HG03280 (cell line): ENCODE measurements around the gene TBC1D14.

Experiments used
- ATAC-seq: cut with Tn5 transposase; IDR thresholded peaks from one replicate; pipeline ENCODE4 v1.9.1; 2021; ENCODE audit warnings: mild to moderate bottlenecking, moderate library complexity; ENCODE audit not compliant: unreplicated experiment

TBC1D14 gene, protein sequence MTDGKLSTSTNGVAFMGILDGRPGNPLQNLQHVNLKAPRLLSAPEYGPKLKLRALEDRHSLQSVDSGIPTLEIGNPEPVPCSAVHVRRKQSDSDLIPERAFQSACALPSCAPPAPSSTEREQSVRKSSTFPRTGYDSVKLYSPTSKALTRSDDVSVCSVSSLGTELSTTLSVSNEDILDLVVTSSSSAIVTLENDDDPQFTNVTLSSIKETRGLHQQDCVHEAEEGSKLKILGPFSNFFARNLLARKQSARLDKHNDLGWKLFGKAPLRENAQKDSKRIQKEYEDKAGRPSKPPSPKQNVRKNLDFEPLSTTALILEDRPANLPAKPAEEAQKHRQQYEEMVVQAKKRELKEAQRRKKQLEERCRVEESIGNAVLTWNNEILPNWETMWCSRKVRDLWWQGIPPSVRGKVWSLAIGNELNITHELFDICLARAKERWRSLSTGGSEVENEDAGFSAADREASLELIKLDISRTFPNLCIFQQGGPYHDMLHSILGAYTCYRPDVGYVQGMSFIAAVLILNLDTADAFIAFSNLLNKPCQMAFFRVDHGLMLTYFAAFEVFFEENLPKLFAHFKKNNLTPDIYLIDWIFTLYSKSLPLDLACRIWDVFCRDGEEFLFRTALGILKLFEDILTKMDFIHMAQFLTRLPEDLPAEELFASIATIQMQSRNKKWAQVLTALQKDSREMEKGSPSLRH

DNA sequence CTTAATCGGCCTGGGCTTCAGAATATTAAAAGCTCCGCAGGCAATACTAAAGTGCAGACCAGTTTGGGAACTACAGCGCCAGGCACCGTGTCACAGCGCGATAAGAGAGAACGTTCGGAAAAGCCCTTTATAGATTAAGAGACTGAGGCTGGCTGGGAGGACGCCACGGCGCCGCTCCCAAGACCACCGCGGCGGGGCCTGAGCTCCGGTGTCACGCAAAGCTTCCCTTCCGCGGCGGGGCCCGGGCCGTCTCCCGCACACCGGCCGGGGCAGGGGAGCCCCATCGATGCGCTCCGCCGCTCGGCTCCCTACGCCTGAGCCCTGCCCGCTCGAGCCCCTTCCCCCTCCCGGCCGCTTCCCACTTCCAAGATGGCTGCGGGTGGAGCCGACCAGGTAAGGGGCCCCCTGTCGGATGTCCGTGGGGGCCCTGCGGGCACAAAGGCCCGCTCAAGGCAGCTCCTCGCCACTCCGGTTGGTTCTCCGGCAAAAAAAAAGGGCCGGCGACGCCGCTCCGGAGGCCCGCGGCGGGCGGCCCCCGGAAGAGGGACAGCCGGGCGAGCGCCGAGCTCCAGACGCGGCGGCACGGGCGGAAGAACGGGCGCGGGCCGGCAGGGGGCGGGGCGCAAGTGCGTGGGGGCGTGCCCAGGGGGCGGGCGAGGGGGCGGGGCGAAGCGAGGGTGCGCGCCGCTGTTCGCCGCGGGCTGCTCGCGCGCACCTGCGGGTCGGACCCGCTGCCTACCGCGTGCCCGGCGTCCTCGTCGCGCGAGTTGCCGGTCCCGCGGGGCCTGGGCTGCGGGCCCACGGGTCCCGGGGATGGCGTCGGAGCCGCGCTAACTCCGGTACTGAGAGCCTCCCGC lies at the start of gene TBC1D14:
Gene TBC1D14 (plus strand): TSS at position 714 of the 857 bp plus-strand sequence. CDS start 13,564 bp downstream, outside the sequence.
- peak; percentile 88 for ATAC-seq

DNA sequence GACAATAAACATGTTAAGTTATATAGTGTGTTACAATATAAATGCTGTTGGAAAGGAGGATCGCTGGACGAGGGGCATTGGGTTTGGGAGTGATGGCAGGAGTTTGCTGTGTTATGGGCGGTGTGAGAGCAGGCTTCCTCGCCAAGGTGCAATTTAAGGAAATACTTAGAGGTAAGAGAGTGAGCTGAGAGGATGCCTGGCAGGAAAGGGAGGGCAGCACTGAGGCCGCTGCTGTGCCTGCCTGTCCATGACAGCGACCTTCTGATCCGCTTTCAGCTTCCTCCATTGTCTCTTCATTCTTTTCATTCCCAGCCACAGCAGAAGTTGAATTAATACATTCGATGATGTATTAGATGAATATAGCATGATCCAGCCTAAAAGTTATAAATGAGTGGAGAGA lies 41.2 kb upstream of the TBC1D14 start:
- no peak for ATAC-seq

DNA sequence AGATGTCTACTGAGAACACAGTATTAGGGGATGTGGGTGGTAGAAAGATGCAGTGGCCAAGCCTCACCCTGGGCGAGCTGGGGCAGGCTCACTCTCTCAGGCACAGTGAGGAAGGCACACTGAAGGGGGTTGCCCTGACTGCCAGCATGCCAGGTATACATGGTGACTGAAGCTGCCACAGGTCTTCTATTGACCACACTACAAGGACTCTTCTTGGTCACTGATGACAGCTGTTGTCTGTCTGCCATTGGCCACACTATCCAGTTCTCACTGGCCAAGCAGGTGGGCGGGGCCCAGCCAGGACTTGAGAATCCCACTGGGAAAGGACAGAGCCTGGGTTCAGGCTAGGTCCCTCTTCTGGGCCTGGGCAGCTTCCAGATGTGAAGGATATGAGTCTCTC lies 39.7 kb upstream of the TBC1D14 start:
- no peak for ATAC-seq

DNA sequence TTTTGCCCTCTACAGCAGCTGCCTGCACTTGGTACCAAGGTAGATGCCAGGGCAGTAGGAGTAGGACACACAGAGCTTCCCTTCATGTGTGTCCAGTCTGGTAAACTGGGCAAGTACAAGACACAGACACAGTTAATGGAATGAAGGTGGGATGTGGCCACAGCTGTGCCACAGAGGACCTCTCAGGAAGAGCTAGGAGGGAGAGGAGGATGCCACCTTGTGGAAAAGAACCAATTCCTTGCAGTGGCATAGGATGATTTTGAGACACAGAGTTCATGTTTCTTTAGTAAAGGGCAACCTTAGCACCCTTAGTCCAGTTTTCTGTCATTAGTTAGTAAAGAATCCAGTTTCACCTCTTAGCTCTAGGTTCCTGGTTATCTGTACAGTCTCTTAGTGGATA lies 36.3 kb upstream of the TBC1D14 start:
- ATAC-seq: no peak

DNA sequence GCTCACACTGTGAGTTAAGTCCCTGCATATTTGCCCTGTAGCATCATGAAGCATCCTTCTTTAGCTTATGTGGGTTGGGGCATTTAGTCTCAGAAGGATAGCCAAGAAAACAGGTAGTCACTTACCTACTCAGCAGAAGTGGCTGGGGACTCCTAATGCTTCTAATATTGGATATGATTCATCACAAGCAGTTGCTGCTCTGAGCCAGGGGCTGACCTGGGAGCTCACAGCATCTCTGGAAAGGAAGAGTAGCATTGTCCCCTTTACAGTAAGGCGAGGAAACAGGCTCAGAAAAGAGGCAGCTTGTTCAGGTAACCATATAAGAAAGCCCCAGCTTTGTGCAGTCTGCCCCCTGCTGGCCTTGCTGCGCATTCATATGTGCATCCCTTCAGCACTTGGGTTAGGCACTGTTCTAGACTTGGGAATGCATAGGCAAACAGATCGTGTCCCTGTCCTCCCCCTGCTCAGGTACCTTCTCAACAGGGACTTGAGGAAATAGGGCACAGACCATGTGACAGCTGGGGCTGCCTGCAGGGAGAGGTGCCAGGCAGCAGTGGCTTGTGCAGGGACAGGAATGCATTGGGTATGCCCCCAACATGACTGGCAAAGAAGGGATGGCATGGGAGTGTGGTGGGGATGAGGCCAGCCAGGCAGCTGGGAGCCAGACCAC lies 35.7 kb upstream of the TBC1D14 start:
- peak; percentile 65 for ATAC-seq

DNA sequence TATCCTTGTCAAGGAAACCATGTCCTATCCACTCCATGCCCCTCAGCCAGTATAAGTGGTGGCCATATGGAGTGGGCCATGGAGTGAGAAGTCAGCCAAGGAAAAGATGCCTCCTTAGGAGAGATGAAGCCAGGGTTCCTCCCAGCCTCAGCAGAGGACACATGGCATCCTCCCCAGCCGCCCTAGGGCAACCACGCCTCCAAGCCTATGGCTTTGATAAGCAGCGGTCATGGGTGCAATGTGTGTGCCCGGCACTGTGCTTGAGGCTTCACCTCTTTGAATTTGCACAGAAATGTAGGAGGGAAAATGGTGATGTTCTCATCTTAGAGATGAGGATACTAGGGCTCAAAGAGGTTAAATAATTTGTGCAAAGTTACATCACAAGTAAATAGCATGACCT lies 34.6 kb upstream of the TBC1D14 start:
- no peak for ATAC-seq

DNA sequence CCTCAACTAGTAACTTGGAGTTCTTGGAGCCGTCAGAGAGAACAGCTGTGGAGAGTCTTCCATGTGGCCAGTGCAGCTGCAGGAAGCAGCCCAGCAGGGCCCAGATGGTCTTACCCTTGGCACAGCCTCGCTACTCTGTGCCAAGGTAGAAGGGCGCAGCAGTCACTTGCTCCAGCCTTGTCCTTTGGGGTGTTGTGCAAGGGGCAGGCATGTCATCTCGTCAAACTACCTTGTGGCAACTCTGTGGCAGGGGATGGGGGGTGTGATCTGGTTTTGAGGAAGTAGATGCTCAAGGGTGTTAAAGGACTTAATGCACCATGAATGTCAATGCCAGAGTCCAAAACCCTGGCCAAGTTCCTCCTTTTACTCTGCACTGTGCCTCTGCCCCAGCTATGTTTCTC lies 34.2 kb upstream of the TBC1D14 start:
- no peak for ATAC-seq

DNA sequence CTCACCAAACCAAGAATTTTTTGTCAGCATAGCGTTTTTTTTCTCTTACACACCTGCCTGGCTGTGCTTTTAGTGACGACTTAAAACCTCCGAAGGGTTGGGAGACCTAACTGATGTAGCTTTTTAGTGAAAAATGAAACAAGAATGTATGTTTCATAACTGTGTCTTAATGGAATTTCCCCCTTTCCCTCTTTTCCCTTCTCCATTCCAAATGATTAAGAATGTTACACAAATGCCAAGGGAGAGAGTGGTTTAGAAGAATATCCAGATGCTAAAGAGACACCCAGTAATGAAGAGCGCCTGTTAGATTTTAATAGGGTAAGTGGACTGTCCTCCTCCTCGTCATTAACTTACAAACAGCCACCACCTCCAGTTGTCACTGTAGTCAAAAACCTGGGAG lies 33.2 kb upstream of the TBC1D14 start:
- ATAC-seq: no peak

DNA sequence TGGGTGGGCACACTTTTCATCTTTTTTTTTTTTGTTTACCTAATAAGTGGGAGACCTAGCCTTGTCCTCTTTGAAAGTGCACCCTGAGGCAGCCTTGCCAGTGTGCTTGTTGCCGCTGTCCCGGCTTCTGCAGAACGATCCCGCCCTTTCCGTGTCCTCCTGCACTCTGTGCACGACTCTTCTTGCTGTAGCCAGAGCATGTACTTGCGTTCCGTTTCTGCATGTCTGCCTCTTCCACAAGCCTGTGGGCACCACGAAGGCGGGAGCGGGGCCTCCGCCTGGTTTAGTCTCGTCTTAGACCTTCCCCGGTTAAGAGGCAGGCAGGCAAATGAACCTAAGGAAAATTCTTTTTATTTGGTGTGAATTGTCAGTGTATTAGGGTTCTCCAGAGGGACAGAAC lies 32.6 kb upstream of the TBC1D14 start:
- ATAC-seq: no peak

DNA sequence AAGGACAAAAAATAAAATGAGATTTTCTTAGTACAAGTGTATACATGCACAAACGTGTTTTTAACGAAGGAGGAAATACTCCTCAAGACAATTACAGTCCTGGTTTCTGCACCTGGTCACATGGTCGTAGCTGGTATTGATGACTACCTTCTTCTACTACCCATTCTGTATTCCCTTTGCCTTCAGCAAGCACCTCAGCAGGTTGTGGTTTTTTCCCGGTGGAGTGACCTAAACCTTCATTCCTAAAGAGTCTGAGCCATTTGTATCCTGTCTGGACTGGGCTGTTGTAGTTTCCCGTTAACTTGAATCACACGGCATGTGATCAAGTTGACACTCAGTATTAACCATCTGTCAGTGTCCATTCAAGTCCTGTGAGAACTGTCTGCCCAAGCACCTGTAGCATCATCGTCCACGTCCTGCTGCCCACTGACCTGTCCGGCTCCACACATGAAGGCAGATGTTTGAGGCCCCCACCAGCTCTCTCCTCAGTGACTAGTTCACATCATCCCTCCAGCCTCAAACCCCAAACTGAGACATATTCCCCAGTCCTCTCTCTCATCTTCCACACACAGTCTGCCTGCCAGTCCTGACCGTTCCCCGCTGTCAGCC lies 31.1 kb upstream of the TBC1D14 start:
- ATAC-seq: no peak

DNA sequence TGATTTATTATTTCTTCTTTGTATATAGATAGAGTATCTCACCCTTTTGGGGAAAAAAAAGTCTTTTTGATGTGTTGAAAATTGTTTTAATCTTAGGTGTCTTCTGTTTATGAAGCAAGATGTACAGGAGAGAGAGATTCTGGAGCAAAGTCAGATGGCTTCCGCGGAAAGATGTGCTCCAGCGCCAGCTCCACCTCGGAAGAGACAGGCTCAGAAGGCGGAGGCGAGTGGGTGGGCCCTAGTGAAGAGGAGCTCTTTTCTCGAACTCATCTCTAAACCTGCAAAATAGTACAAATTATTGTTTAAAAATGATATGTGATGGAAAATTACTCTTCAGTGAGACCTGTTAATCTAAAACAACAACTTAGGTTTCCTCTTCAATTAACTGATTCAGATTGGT lies 28.9 kb upstream of the TBC1D14 start:
- no peak for ATAC-seq

DNA sequence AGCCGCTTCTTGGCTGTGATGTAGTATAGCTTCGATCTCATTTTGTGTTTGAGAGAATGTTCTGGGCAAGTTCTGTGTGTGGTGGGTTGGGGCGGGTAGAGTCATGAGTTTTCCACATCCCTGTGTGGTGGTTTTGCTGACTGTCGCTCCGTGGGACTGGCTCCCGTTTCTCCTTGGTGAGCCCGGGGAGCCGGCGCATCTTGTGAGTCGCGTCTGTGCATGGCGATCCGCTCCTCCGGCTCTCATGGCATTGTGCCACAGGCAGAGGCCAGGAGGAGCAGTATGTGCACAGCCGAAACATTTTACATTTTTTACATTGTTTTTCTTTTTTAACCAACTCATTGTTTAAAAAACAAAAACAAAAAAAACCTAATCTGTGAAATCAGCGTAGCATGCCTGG lies 27.7 kb upstream of the TBC1D14 start:
- no peak for ATAC-seq

DNA sequence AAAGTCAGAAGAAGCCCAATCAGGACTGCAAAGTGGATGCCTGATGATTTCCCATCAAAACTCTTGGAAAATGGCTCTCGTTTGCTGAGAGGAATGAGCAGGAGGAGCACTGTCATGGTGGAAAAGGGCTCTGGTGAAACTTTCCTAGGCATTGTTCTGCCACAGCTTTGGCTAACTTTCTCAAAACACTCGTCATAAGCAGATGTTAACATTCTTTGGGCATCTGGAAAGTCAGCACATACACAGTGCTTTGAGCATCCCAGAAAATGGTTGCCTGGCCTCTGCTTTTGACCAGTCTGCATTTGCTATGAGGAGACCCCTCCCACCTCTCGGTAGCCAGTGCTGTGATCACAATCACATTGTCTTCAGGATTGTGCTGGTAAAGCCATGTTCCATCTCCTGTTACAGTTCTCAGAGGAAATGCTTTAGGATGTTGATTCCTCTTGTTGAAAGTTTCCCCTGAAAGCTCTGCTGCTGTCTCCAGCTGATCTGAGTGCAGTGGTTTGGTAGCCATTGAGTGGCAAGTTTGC lies 25.2 kb upstream of the TBC1D14 start:
- ATAC-seq: no peak

DNA sequence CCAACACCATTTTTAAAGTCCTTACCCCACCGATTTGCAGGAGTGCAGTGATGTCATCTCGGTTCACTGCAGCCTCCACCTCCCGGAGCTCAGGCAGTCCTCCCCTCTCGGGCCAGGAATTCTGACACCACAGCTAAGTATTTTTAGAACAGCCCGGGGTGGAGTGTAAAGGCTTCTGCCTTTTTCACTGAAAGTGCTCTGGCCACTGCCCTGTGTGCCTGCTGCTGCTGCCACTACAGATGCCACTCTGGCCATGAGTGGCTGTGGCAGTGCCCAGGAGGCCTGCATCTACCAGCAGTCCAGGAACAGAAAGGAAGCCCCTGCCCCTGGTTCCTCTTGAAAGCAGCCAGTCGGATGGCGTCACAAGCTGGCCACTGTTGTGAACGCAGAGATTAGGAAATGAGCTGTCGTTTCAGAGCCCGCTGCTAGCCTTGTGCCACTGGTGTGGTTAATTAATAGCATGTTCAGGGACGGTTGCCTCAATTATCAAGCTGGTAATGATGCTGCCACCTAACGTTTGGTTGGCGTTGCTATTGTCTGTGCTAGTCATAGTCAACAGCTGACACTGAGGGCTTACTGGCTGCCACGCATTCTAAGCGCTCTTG lies 23.6 kb upstream of the TBC1D14 start:
- ATAC-seq: no peak

DNA sequence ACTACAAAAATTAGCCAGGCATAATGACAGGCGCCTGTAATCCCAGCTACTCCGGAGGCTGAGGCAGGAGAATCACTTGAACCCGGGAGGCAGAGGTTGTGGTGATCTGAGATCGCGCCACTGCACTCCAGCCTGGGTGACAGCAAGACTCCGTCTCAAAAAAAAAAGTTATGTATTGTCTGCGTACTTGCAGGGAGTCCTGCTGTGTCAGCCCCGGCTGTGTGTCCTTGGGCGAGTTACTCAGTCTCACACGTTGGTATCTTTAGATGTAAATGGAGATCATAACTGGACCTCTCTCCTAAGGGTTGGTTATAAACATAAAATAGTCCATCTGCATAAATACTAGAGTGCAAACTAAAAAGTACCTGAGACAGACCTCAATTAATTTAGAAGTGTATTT lies 22.7 kb upstream of the TBC1D14 start:
- ATAC-seq: no peak

DNA sequence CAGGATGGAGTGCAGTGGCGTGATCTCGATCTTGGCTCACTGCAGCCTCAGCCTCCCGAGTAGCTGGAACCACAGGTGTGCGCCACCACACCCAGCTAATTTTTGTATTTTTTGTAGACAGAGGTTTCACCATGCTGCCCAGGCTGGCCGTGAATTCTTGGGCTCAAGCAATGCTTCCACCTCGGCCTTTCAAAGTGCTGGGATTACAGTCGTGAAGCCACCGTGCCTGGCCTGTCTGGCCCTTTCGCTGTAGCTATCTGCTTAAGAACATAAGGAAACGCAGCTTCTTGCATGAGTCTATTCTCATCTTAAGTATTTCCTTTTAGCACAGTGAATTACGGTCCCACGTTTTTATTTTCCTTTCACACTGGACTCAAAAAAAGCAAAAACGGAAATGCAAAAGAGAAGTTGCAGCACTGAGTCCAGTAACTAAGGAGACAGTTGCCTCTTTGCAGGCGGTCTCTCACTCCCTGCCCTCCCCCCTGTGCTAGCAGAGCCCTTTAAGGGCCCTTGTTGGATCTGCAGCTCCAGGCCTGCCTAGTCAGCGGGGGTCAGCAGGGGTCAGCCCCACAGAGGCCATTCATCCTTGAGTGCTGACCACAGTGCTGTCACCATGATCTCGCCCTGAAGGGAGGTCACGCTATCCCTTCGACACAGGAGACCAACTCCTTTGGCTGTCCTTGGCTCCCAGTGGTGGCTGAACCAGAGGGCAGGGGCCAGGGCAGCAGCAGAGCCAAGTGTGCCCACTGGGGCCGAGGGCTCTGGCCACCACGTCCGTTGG lies 21.8 kb upstream of the TBC1D14 start:
- ATAC-seq: no peak

DNA sequence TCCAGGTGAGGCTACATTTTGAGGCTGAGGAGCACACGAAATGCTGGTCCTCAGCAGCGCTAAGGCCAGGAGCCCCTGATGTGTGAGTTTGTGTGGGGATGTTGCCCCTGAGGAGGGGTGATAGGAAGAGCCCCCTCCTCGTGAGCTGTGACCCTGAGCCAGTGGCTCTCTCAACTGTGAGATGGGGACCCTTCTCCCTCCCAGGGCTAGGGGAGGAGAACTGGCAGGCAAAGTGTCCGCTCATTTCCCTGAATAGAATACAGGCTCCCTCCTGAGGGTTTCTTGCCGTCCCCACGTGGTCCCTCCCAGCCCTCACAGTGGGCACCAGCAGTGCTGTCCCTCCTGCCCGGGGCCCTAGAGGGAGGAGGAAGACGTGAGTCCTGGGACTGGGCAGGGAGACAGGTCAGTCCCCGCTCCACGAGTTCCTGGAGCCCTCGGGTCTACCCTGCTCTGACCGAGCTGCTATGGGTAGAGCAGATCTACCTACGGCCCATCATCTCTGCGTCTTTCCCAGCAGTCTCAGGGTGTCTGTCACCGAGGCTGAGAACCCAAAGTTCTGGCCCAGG lies 21.0 kb upstream of the TBC1D14 start:
- no peak for ATAC-seq

DNA sequence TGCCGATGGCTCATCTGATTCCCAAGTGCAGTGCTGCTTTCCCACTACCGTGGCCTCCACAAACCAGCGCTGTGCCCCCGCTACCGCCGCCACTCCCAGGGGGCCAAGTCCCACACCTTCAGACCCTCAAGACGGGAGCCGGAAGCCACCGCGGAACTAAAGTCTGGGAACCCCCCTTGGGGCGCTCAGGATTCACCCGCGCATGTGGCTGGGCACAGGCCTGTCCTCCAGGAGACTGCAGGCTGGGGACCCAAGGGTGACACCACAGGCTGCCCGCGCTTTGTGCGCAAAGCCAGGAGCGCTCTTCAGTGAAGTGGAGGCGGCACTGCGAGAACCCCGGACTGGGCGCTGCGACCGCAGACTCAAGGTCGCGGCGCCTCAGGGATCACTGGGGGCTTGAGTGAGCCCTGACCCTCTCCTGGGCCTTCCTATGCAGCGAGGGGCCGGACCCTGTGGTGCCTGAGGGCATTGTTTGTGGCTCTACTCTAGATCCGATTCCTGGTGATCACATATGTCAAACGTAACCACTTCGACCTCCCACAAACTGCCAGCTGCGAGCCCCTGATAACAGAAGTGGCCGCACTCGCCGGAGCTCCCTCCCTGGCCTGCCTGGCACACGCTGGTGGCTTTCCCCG lies 20.4 kb upstream of the TBC1D14 start:
- ATAC-seq: no peak
